H1 (cell line): ENCODE measurements around the gene SFXN2. TPM values are rescaled to one million over a fixed set of nuclear protein-coding genes. Genes with fewer than 3 reads are reported as not detected.
"Not testable (repeated sequence)": the region's sequence is repeated elsewhere in the genome, so short reads cannot be mapped to it uniquely, and the experiment has no call there.

Source experiments
- CTCF ChIA-PET: fragments of 300-600 bp; sonication (Branson Sonifier 250); formaldehyde crosslinking; loops from one replicate; lab custom pipeline; 2021; ENCODE audit not compliant: partially characterized antibody; lab: Charles Lee
- POLR2A ChIA-PET: fragments of 300-600 bp; sonication (Branson Sonifier 250); formaldehyde crosslinking; loops from one replicate; lab custom pipeline; 2021; ENCODE audit warnings: inconsistent platforms; ENCODE audit not compliant: partially characterized antibody; lab: Charles Lee
- DNase-seq, 2 experiments: peaks; one replicate each; pipeline versions ENCODE4 v3.0.0 to v3.0.0-alpha.2; 2010 to 2022; ENCODE audit warnings: low spot score in 2 of 2, low read depth in 1 of 2, mixed read lengths in 1 of 2
- FAIRE-seq: peaks from 2 replicates; lab custom pipeline; 2011; peaks lifted over from hg19 to GRCh38; lab: Jason Lieb, UNC
- H2AFZ ChIP-seq: 2 replicates; pipeline ENCODE4 v1.8.1; 2012; ENCODE audit warnings: low read length, inconsistent platforms
- H2AK5ac ChIP-seq: 2 replicates; pipeline ENCODE4 v1.6.1; 2013; ENCODE audit warnings: low read depth, low read length
- H2BK120ac ChIP-seq: replicated peaks from 2 replicates; pipeline ENCODE3; 2013; ENCODE audit warnings: low read depth, low read length, inconsistent platforms
- H2BK12ac ChIP-seq: 2 replicates; pipeline ENCODE4 v1.6.1; 2013; ENCODE audit warnings: low read depth, low read length
- H2BK15ac ChIP-seq: 2 replicates; pipeline ENCODE4 v1.6.1; 2013; ENCODE audit warnings: low read length
- H2BK20ac ChIP-seq: 2 replicates; pipeline ENCODE4 v1.6.1; 2013; ENCODE audit warnings: low read length
- H2BK5ac ChIP-seq: 2 replicates; pipeline ENCODE4 v1.6.1; 2013; ENCODE audit warnings: low read depth, low read length
- H3K14ac ChIP-seq: 2 replicates; pipeline ENCODE4 v1.6.1; 2013; ENCODE audit warnings: inconsistent platforms; ENCODE audit not compliant: insufficient read length
- H3K18ac ChIP-seq: 2 replicates; pipeline ENCODE4 v1.6.1; 2013; ENCODE audit warnings: low read length; ENCODE audit errors: extremely low read depth
- H3K23ac ChIP-seq: 2 replicates; pipeline ENCODE4 v1.6.1; 2013; ENCODE audit warnings: inconsistent platforms; ENCODE audit not compliant: insufficient read length
- H3K23me2 ChIP-seq: 2 replicates; pipeline ENCODE4 v1.6.1; 2013; ENCODE audit warnings: low read depth, low read length
- H3K27ac ChIP-seq: 2 replicates; pipeline ENCODE4 v1.6.1; 2011; ENCODE audit warnings: low read depth, low read length, inconsistent platforms
- H3K27me3 ChIP-seq, 4 experiments: replicated peaks in 1 of 4; 1 replicate in 1 of 4; 2 replicates in 3 of 4; pipeline versions ENCODE4 v1.6.1 to v1.8.1; 2011 to 2013; ENCODE audit warnings: low read length in 3 of 4, mild to moderate bottlenecking in 3 of 4, inconsistent platforms in 2 of 4, mixed read lengths in 2 of 4, moderate library complexity in 1 of 4; ENCODE audit not compliant: control insufficient read depth in 3 of 4, insufficient read depth in 3 of 4; ENCODE audit errors: extremely low read depth in 1 of 4
- H3K36me3 ChIP-seq, 4 experiments: 2 replicates each; pipeline versions ENCODE4 v1.6.1 to v1.8.1; 2011 to 2013; ENCODE audit warnings: mild to moderate bottlenecking in 4 of 4, low read length in 3 of 4, moderate library complexity in 2 of 4, control low read depth in 1 of 4, inconsistent platforms in 1 of 4; ENCODE audit not compliant: insufficient read depth in 4 of 4, control insufficient read depth in 2 of 4
- H3K4ac ChIP-seq: replicated peaks from 2 replicates; pipeline ENCODE3; 2013; ENCODE audit warnings: low read length, low read depth, mixed read lengths, inconsistent platforms; ENCODE audit not compliant: insufficient read length
- H3K4me1 ChIP-seq, 4 experiments: replicated peaks in 1 of 4; 1 replicate in 1 of 4; 2 replicates in 3 of 4; pipeline versions ENCODE4 v1.6.1 to v1.8.1; 2011 to 2013; ENCODE audit warnings: low read length in 3 of 4, inconsistent platforms in 2 of 4, mixed read lengths in 1 of 4; ENCODE audit not compliant: insufficient read depth in 4 of 4, control insufficient read depth in 3 of 4
- H3K4me2 ChIP-seq, 2 experiments: 2 replicates each; pipeline versions ENCODE4 v1.6.1 to v1.8.1; 2011 to 2013; ENCODE audit warnings: low read depth in 2 of 2, low read length in 2 of 2, control low read depth in 1 of 2, inconsistent platforms in 1 of 2, mild to moderate bottlenecking in 1 of 2; ENCODE audit not compliant: insufficient read depth in 1 of 2
- H3K4me3 ChIP-seq, 4 experiments: fragments of 200-600, 300-600 bp in 1 of 4; sonication (generic), shearing (Covaris generic), sonication (Bioruptor Twin) in 1 of 4; 2 replicates each; pipeline versions ENCODE4 v1.5.1 to v1.8.1; 2011 to 2016; ENCODE audit warnings: low read length in 4 of 4, low read depth in 3 of 4, control low read depth in 2 of 4, inconsistent platforms in 2 of 4, mild to moderate bottlenecking in 2 of 4, mixed read lengths in 1 of 4, moderate library complexity in 1 of 4; ENCODE audit not compliant: insufficient read depth in 2 of 4; ENCODE audit errors: extremely low read depth in 1 of 4
- H3K56ac ChIP-seq: replicated peaks from 2 replicates; pipeline ENCODE3; 2013; ENCODE audit warnings: low read depth, mild to moderate bottlenecking, mixed read lengths, low read length, inconsistent platforms; ENCODE audit not compliant: insufficient read length
- H3K79me1 ChIP-seq: 2 replicates; pipeline ENCODE4 v1.6.1; 2013; ENCODE audit warnings: low read depth, low read length, control low read depth
- H3K79me2 ChIP-seq, 2 experiments: 2 replicates each; pipeline versions ENCODE4 v1.6.1 to v1.8.1; 2012 to 2013; ENCODE audit warnings: low read length in 2 of 2, mild to moderate bottlenecking in 2 of 2, inconsistent platforms in 1 of 2; ENCODE audit not compliant: insufficient read depth in 2 of 2, control insufficient read depth in 1 of 2
- H3K9ac ChIP-seq, 4 experiments: replicated peaks in 1 of 4; 1 replicate in 1 of 4; 2 replicates in 3 of 4; pipeline versions ENCODE4 v1.6.1 to v1.8.1; 2011 to 2013; ENCODE audit warnings: low read depth in 3 of 4, low read length in 3 of 4, control low read depth in 2 of 4, mild to moderate bottlenecking in 2 of 4, moderate library complexity in 2 of 4, inconsistent platforms in 1 of 4; ENCODE audit errors: extremely low read depth in 1 of 4
- H3K9me3 ChIP-seq, 2 experiments: 2 replicates each; pipeline versions ENCODE4 v1.6.1 to v1.8.1; 2012 to 2013; ENCODE audit warnings: mild to moderate bottlenecking in 2 of 2, moderate library complexity in 2 of 2, control low read depth in 1 of 2, inconsistent platforms in 1 of 2, low read depth in 1 of 2, low read length in 1 of 2, mixed read lengths in 1 of 2; ENCODE audit not compliant: insufficient read depth in 2 of 2
- H4K20me1 ChIP-seq, 2 experiments: replicated peaks in 1 of 2; 2 replicates each; pipeline versions ENCODE3 to v1.8.1; 2011 to 2013; ENCODE audit warnings: inconsistent platforms in 2 of 2, low read length in 2 of 2, mild to moderate bottlenecking in 1 of 2; ENCODE audit not compliant: insufficient read depth in 2 of 2, control insufficient read depth in 1 of 2
- H4K5ac ChIP-seq: 2 replicates; pipeline ENCODE4 v1.6.1; 2013; ENCODE audit warnings: low read length, low read depth, mixed read lengths, inconsistent platforms; ENCODE audit not compliant: insufficient read length
- H4K8ac ChIP-seq: 2 replicates; pipeline ENCODE4 v1.8.0; 2013; ENCODE audit warnings: mild to moderate bottlenecking, moderate library complexity, low read length, inconsistent platforms; ENCODE audit not compliant: insufficient read depth; ENCODE audit errors: extremely low read depth
- H4K91ac ChIP-seq: replicated peaks from 2 replicates; pipeline ENCODE3; 2013; ENCODE audit warnings: low read length, mixed read lengths, inconsistent platforms; ENCODE audit not compliant: insufficient read length
- BACH1 ChIP-seq: IDR thresholded peaks from 2 replicates; pipeline ENCODE4 v1.6.1; 2012; ENCODE audit warnings: low read length, improper control_type of control experiment
- CBX5 ChIP-seq: fragments of 300-800, 300-1000 bp; sonication (generic); IDR thresholded peaks from 2 replicates; pipeline ENCODE4 v1.7.1; 2016; ENCODE audit warnings: antibody characterized with exemption, low read length, low read depth
- CTBP2 ChIP-seq: IDR thresholded peaks from 2 replicates; pipeline ENCODE4 v1.7.0; 2011; ENCODE audit warnings: borderline replicate concordance, mild to moderate bottlenecking, moderate library complexity, mixed read lengths, low read length; ENCODE audit not compliant: insufficient read depth, insufficient read length
- MAFK ChIP-seq: IDR thresholded peaks from 2 replicates; pipeline ENCODE4 v1.6.1; 2012; ENCODE audit warnings: low read depth, mild to moderate bottlenecking, improper control_type of control experiment, low read length
- SIN3A ChIP-seq, 2 experiments: IDR thresholded peaks in 1 of 2; conservative IDR thresholded peaks in 1 of 2; 2 replicates each; pipeline ENCODE4 v1.6.1; 2011 to 2012; ENCODE audit warnings: low read length in 2 of 2, improper control_type of control experiment in 1 of 2, low read depth in 1 of 2, mild to moderate bottlenecking in 1 of 2
- SIX5 ChIP-seq: IDR thresholded peaks from 2 replicates; pipeline ENCODE4 v1.6.1; 2011; ENCODE audit warnings: mild to moderate bottlenecking, low read depth, low read length
- WGBS, 2 experiments: shearing (Covaris generic) in 1 of 2; methylation state at CpG; one replicate each; pipeline versions ENCODE4 v1.1.6 to v1.1.7; 2013 to 2015; ENCODE audit warnings: low lambda C conversion rate in 2 of 2, mixed read lengths in 2 of 2, inconsistent platforms in 1 of 2, low coverage in 1 of 2, missing lambda C conversion rate in 1 of 2; ENCODE audit not compliant: insufficient replicate concordance in 2 of 2, insufficient coverage in 1 of 2, insufficient read length in 1 of 2; ENCODE audit errors: extremely low coverage in 1 of 2, missing lambda C conversion rate in 1 of 2; 5-methylcytosine and 5-hydroxymethylcytosine counted together
- polyA plus RNA-seq, 7 experiments: library from polyadenylated mRNA; depleted of rRNA in 3 of 7; stranded (reverse) in 5 of 7; unstranded in 2 of 7; fragments of >200 nt in 5 of 7; fragments of 200-250 nt in 2 of 7; gene quantifications; 1 replicate in 5 of 7; 2 replicates in 1 of 7; 4 replicates in 1 of 7; pipeline versions ENCODE4 v1.2.1 to v1.2.3, GENCODE V29; 2011 to 2013; ENCODE audit warnings: missing spikeins in 2 of 7, mixed read lengths in 2 of 7
- total RNA-seq: library from RNA; stranded (reverse); fragmentation: NEBNext Ultra II Directional; extraction: Animal tissue kit (Norgen Biotek cat#: 25700); gene quantifications from 2 replicates; pipeline ENCODE4 v1.2.1, GENCODE V29; 2021

Gene SFXN2
- total and polyA plus RNA-seq, 2 of the 8 experiments (the other 6 are each of a cell fraction or from before 2014, with no cell fraction given), result 20.5 to 23.5 TPM

DNA sequence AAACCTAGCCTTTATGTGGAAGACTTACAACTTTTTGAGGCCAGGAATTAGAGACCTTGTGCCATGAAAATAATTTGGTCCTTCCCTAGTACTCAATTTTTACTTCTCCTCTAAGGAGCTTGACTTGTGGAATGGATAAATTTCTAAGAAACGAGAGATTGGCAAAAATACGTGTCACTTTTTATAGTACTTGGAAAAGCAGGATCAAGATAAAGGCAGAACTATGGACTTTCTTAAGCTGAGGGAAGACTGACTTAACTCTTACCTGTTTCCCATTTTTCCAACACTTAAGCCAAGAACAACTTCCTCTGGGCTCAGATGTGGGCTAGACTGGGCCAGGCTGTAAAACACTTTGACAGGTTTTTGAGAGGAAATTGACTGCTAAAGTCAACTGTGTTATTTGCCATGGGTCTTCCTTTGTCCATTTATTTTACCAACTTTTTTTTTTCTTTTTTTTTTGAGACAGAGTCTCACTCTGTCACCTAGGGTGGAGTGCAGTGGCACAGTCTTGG is 27.3 kb downstream of the SFXN2 start (continued):
- TF ChIP-seq CTBP2, result no peak
- no peak for TF ChIP-seq CBX5
- no peak for TF ChIP-seq MAFK
- TF ChIP-seq BACH1, result no peak
- no peak for TF ChIP-seq SIN3A (conservative IDR thresholded peaks at IDR 0.05 in 1 of 2, IDR thresholded peaks at IDR 0.05 in 1 of 2; ENCODE audit: low read depth in 1 of 2, low read length in 2 of 2)
- TF ChIP-seq SIX5, result no peak

DNA sequence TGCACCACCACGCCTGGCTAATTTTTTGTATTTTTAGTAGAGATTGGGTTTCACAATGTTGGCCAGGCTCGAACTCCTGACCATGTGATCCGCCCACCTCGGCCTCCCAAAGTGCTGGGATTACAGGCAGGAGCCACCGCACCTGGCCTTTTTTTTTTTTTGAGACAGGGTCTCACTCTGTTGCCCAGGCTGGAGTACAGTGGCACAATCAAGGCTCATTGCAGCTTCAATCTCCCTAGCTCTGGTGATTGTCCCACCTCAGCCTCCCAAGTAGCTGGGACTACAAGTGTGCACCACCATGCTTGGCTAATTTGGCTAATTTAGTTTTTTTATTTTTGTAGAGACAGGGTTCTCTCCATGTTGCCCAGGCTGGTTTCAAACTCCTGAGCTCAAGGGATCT is 27.9 kb downstream of the SFXN2 start:
- not testable (repeated sequence) for H3K14ac ChIP-seq, H3K27ac ChIP-seq, H3K9ac ChIP-seq, H3K9me3 ChIP-seq, H2BK15ac ChIP-seq, H3K23ac ChIP-seq, FAIRE-seq, H4K20me1 ChIP-seq, H3K4ac ChIP-seq, H2AK5ac ChIP-seq, H2BK12ac ChIP-seq, H3K27me3 ChIP-seq, H3K4me3 ChIP-seq, H3K23me2 ChIP-seq, H4K8ac ChIP-seq, DNase-seq, H2BK20ac ChIP-seq, H4K5ac ChIP-seq, H3K56ac ChIP-seq, H3K4me2 ChIP-seq, H3K79me1 ChIP-seq, H3K36me3 ChIP-seq, H2BK120ac ChIP-seq, H4K91ac ChIP-seq, H3K4me1 ChIP-seq, H3K18ac ChIP-seq, H2BK5ac ChIP-seq, H2AFZ ChIP-seq
- H3K79me2 ChIP-seq, result peaks cover 0 to 24% of the 10 kb centered on the region in 2 experiments; a peak in 2 of 4 replicates
- 91% methylated on average over 5 of the region's 5 CpGs; no CpG with 5 or more reads in 1 of the 2 experiments for WGBS, 2 experiments
- POLR2A ChIA-PET, result interaction anchor here (1.0 to 6.5 kb wide), 11 partner anchors 8 to 69 kb away, joined by 3 to 31 read pairs (median 5); no protein-coding TSS in a partner anchor
- CTCF ChIA-PET, result interaction anchor here (0.9 to 4.2 kb wide), 3 partner anchors 10 to 213 kb away, joined by 3 to 33 read pairs (median 5); no protein-coding TSS in a partner anchor
